Measurements from ENCODE around the gene CCDC188.

Gene CCDC188

GRCh38 chr22:20125201-20126174 is 25.4 kb downstream of the CCDC188 start:
- H3K4me1 Mint-ChIP-seq (ENCODE audit: low read depth), result peaks cover 10% of the 10 kb centered on the region
- H3K36me3 Mint-ChIP-seq (ENCODE audit: low read depth), result peaks cover 43% of the 10 kb centered on the region
- no peaks in the 10 kb centered on the region for H3K27me3 Mint-ChIP-seq (ENCODE audit: low read depth)
- H3K4me3 Mint-ChIP-seq, result no peak overlapping the region
- H3K27ac Mint-ChIP-seq, result no peak overlapping the region
- H3K9me3 Mint-ChIP-seq, result no peaks in the 10 kb centered on the region
- no peak for DNase-seq (ENCODE audit: low spot score)

- Mint-ChIP-seq H3K9me3 (no peaks in the 10 kb centered on the region), H3K4me3 (no peak overlapping the region), H3K27ac (no peak overlapping the region), H3K36me3 (ENCODE audit: low read depth) (peaks cover 54% of the 10 kb centered on the region), H3K27me3 (ENCODE audit: low read depth) (no peaks in the 10 kb centered on the region), H3K4me1 (ENCODE audit: low read depth) (peaks cover 10% of the 10 kb centered on the region)
- no peak for DNase-seq (ENCODE audit: low spot score)
Observed at GRCh38 chr22:20124083-20124787, 26.6 kb downstream of the CCDC188 start.

- Mint-ChIP-seq H3K9me3 (no peaks in the 10 kb centered on the region), H3K27ac (no peak overlapping the region), H3K36me3 (ENCODE audit: low read depth) (peaks cover 59% of the 10 kb centered on the region), H3K4me1 (ENCODE audit: low read depth) (peaks cover 11% of the 10 kb centered on the region), H3K4me3 (no peak overlapping the region), H3K27me3 (ENCODE audit: low read depth) (no peaks in the 10 kb centered on the region)
- no peak for DNase-seq (ENCODE audit: low spot score)
Observed at GRCh38 chr22:20123366-20124082, 27.3 kb downstream of the CCDC188 start.

- Mint-ChIP-seq H3K4me3 (no peak overlapping the region), H3K4me1 (ENCODE audit: low read depth) (peaks cover 12% of the 10 kb centered on the region), H3K27ac (no peak overlapping the region), H3K27me3 (ENCODE audit: low read depth) (no peaks in the 10 kb centered on the region), H3K36me3 (ENCODE audit: low read depth) (peaks cover 55% of the 10 kb centered on the region), H3K9me3 (no peaks in the 10 kb centered on the region)
- no peak for DNase-seq (ENCODE audit: low spot score)
Observed at GRCh38 chr22:20121856-20122415, 28.9 kb downstream of the CCDC188 start.

- Mint-ChIP-seq H3K4me3 (peak overlapping the region; percentile 91), H3K36me3 (ENCODE audit: low read depth) (peaks cover 50% of the 10 kb centered on the region), H3K27me3 (ENCODE audit: low read depth) (no peaks in the 10 kb centered on the region), H3K9me3 (no peaks in the 10 kb centered on the region), H3K27ac (peak overlapping the region; percentile 77), H3K4me1 (ENCODE audit: low read depth) (peaks cover 16% of the 10 kb centered on the region)
- DNase-seq (ENCODE audit: low spot score), result no peak
Observed at GRCh38 chr22:20118300-20119020, 32.4 kb downstream of the CCDC188 start.

- DNase-seq (ENCODE audit: low spot score), result peak; percentile 83
- H3K4me3 Mint-ChIP-seq, result peak overlapping the region; percentile 91
- no peaks in the 10 kb centered on the region for H3K9me3 Mint-ChIP-seq
- no peaks in the 10 kb centered on the region for H3K27me3 Mint-ChIP-seq (ENCODE audit: low read depth)
- H3K4me1 Mint-ChIP-seq (ENCODE audit: low read depth), result peaks cover 13% of the 10 kb centered on the region
- peaks cover 50% of the 10 kb centered on the region for H3K36me3 Mint-ChIP-seq (ENCODE audit: low read depth)
- peak overlapping the region; percentile 77 for H3K27ac Mint-ChIP-seq
Observed at GRCh38 chr22:20117633-20118299, 33.1 kb downstream of the CCDC188 start.

- peaks cover 9% of the 10 kb centered on the region for H3K4me1 Mint-ChIP-seq (ENCODE audit: low read depth)
- peak within 1 kb of the TSS; percentile 93 for H3K4me3 Mint-ChIP-seq
Observed at GRCh38 chr22:20116951-20117632, 33.8 kb downstream of the CCDC188 start, which contains the start of gene TRMT2A. TSS of gene TRMT2A (minus strand) at chr22:20117226. CDS start at chr22:20116906, 320 bp downstream.

GRCh38 chr22:20116376-20116950 is 34.4 kb downstream of the CCDC188 start:
- peaks cover 9% of the 10 kb centered on the region for H3K4me1 Mint-ChIP-seq (ENCODE audit: low read depth)
- no peaks in the 10 kb centered on the region for H3K9me3 Mint-ChIP-seq
- no peak for DNase-seq (ENCODE audit: low spot score)
- no peaks in the 10 kb centered on the region for H3K27me3 Mint-ChIP-seq (ENCODE audit: low read depth)
- H3K36me3 Mint-ChIP-seq (ENCODE audit: low read depth), result peaks cover 45% of the 10 kb centered on the region
- H3K27ac Mint-ChIP-seq, result peak overlapping the region; percentile 98
- H3K4me3 Mint-ChIP-seq, result peak overlapping the region; percentile 93

More at GRCh38 chr22:20116951-20117632, 33.8 kb downstream of the CCDC188 start, which contains the start of gene TRMT2A:
- peak; percentile 99 for DNase-seq (ENCODE audit: low spot score)
- Mint-ChIP-seq H3K27ac (peak within 1 kb of the TSS; percentile 98), H3K27me3 (ENCODE audit: low read depth) (no peaks in the 10 kb centered on the region), H3K9me3 (no peaks in the 10 kb centered on the region), H3K36me3 (ENCODE audit: low read depth) (peaks cover 47% of the 10 kb centered on the region)

GRCh38 chr22:20115691-20116375 is 35.0 kb downstream of the CCDC188 start, which contains the start of gene RANBP1:
TSS of gene RANBP1 (plus strand) at chr22:20116104. CDS start at chr22:20116185, 81 bp downstream.
- Mint-ChIP-seq H3K9me3 (no peaks in the 10 kb centered on the region), H3K27me3 (ENCODE audit: low read depth) (no peaks in the 10 kb centered on the region), H3K27ac (peak within 1 kb of the TSS; percentile 98), H3K36me3 (ENCODE audit: low read depth) (peaks cover 43% of the 10 kb centered on the region), H3K4me3 (peak within 1 kb of the TSS; percentile 93), H3K4me1 (ENCODE audit: low read depth) (peaks cover 11% of the 10 kb centered on the region)
- DNase-seq (ENCODE audit: low spot score), result no peak

- peak overlapping the region; percentile 64 for H3K27ac Mint-ChIP-seq
- no peaks in the 10 kb centered on the region for H3K9me3 Mint-ChIP-seq
- H3K4me1 Mint-ChIP-seq (ENCODE audit: low read depth), result peaks cover 13% of the 10 kb centered on the region
- peaks cover 37% of the 10 kb centered on the region for H3K36me3 Mint-ChIP-seq (ENCODE audit: low read depth)
- peak overlapping the region; percentile 66 for H3K4me3 Mint-ChIP-seq
- no peaks in the 10 kb centered on the region for H3K27me3 Mint-ChIP-seq (ENCODE audit: low read depth)
- DNase-seq (ENCODE audit: low spot score), result no peak
Observed at GRCh38 chr22:20114506-20115475, 36.1 kb downstream of the CCDC188 start.
